PFSK-1 (cell line): ENCODE results near the gene DLGAP1.

ENCODE experiments used
- POLR2AphosphoS5 ChIP-seq: IDR thresholded peaks from 2 replicates; pipeline ENCODE4 v1.6.1; 2012; ENCODE audit warnings: low read depth, mild to moderate bottlenecking, control low read depth, low read length, moderate library complexity
- TAF1 ChIP-seq: IDR thresholded peaks from 2 replicates; pipeline ENCODE4 v1.6.1; 2012; ENCODE audit warnings: low read length, control low read depth, borderline replicate concordance; ENCODE audit not compliant: insufficient read depth

- TF ChIP-seq POLR2AphosphoS5 (no peak), TAF1 (no peak)
Observed at GRCh38 chr18:3848316-3848715, 606.8 kb downstream of the DLGAP1 start.
